BJ (cell line): ENCODE data around the gene AP2B1. TPM values are rescaled to one million over a fixed set of nuclear protein-coding genes. Genes with fewer than 3 reads are reported as not detected.
"Not testable (repeated sequence)": the region's sequence is repeated elsewhere in the genome, so short reads cannot be mapped to it uniquely, and the experiment has no call there.

ENCODE experiments used
- CTCF ChIA-PET: fragments of 350-600 bp; formaldehyde crosslinking; extraction: SDS; loops from one replicate; lab custom pipeline; 2021; ENCODE audit warnings: antibody characterized with exemption, inconsistent platforms; lab: Yijun Ruan, JAX
- POLR2A ChIA-PET: fragments of 300-600 bp; sonication (Branson Sonifier 250); formaldehyde crosslinking; extraction: SDS; loops from one replicate; lab custom pipeline; 2021; ENCODE audit warnings: antibody characterized with exemption; lab: Charles Lee
- DNase-seq: peaks from one replicate; pipeline ENCODE4 v3.0.0-alpha.2; 2011; ENCODE audit warnings: low read depth
- H3K27me3 ChIP-seq: 2 replicates; pipeline ENCODE4 v1.6.0; 2011; ENCODE audit warnings: low read length; ENCODE audit not compliant: control insufficient read depth, insufficient read depth
- H3K36me3 ChIP-seq: 2 replicates; pipeline ENCODE4 v1.5.1; 2011; ENCODE audit warnings: low read length; ENCODE audit not compliant: control insufficient read depth, insufficient read depth
- H3K4me3 ChIP-seq: 2 replicates; pipeline ENCODE4 v1.5.1; 2011; ENCODE audit warnings: low read depth, mild to moderate bottlenecking, control low read depth, low read length
- polyA plus RNA-seq: library from polyadenylated mRNA; depleted of rRNA; stranded (reverse); fragments of >200 nt; gene quantifications from 2 replicates; pipeline ENCODE4 v1.2.3, GENCODE V29; 2011
- TF ChIP-seq, protein P1 (sequence below): IDR thresholded peaks from 2 replicates; pipeline ENCODE4 v1.5.1; 2011; ENCODE audit warnings: low read depth, mild to moderate bottlenecking, control low read depth, inconsistent platforms, low read length, moderate library complexity; ENCODE audit not compliant: insufficient read depth

Gene AP2B1
- polyA plus RNA-seq, 1 experiment = 122 TPM

DNA sequence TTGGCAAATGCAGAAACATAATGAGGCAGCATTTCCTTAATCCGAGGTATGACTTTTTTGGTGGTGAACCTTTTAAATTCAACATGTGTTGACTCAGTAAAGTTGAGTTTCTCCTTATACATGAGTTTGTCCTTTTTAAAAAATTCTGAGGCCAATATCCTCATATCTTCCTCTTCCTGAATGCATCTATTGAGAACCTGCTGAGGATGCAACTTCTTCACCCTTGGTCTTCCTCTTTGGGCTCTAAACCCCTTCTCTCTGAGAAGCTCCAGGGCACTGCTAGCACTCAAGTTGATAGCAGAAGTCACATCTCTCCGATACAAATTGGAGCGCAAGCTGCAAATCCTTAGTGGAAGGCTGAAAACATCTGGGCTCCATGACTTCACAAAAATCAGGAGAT lies 29.8 kb upstream of the AP2B1 start:
- POLR2A ChIA-PET = no interaction called here
- Histone ChIP-seq H3K4me3 (no peak overlapping the region), H3K27me3 (peaks cover 5% of the 10 kb centered on the region; the same call in 1 of the 2 replicates), H3K36me3 (no peaks in the 10 kb centered on the region)
- TF ChIP-seq, protein P1, sequence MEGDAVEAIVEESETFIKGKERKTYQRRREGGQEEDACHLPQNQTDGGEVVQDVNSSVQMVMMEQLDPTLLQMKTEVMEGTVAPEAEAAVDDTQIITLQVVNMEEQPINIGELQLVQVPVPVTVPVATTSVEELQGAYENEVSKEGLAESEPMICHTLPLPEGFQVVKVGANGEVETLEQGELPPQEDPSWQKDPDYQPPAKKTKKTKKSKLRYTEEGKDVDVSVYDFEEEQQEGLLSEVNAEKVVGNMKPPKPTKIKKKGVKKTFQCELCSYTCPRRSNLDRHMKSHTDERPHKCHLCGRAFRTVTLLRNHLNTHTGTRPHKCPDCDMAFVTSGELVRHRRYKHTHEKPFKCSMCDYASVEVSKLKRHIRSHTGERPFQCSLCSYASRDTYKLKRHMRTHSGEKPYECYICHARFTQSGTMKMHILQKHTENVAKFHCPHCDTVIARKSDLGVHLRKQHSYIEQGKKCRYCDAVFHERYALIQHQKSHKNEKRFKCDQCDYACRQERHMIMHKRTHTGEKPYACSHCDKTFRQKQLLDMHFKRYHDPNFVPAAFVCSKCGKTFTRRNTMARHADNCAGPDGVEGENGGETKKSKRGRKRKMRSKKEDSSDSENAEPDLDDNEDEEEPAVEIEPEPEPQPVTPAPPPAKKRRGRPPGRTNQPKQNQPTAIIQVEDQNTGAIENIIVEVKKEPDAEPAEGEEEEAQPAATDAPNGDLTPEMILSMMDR = no peak
- CTCF ChIA-PET = no interaction called here
- DNase-seq = no peak

DNA sequence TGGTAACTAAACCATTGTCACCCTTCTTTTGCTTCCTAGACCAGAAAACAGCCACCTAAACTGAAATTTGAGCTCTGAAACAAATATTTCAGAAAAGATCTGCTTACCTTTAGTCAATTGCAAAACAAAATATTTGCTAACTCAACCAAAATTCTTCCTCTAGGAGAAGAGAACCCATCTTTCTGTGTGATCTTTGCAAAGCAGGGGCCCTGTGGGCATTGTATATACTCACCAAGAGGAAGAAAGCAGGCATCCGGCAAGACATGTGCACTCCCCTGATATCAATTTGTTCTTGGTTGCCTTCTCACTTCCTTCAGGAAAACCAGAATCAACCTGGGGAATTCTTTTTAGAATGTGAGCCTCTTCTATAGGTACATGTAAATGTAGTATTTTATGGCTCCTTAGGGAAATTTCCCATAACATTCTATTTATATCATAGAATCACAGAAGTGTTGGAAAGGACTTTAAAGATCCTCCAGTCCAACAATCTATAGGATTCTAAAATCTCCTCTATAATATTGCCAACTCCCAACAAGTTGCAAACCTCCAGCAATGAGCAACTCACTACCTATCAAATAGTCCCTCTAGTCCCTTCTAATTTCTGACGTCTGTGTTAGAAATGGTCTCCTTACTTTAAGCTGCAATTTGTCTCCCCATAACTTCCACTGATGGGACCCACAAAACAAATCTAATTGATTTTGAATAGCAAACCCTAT lies 27.5 kb upstream of the AP2B1 start:
- no peak overlapping the region for H3K4me3 ChIP-seq
- DNase-seq = no peak
- CTCF ChIA-PET = interaction anchor here (1.1 to 1.5 kb wide), 2 partner anchors 25 to 389 kb away, joined by 3 to 4 read pairs; no protein-coding TSS in a partner anchor
- POLR2A ChIA-PET = no interaction called here
- no peaks in the 10 kb centered on the region for H3K36me3 ChIP-seq
- TF ChIP-seq, protein P1 = no peak
- 0 out of 2 replicates have a peak, but pooled peaks cover 1% of the 10 kb centered on the region for H3K27me3 ChIP-seq

DNA sequence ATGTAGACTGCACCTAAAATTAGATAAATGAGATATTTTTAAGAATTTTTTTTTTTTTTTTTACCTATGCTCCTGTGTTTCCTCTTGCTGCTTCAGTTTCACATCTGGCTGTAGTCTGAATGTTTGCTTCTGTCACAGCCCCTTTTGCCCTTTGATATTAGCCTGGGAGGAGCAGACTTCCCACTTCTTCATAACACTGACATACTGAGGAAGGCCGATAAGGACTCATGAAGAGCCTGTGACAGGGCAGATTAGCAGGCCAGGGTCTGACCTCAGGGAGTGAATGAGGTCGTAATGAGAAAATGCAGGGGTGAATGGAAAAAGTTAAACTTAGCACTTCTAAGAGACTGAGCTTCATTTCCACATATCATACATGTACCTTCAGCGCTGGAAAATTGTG lies 26.4 kb upstream of the AP2B1 start, which contains the start of gene SLFN14:
Gene SLFN14 (minus strand): TSS at position 117 of the 400 bp plus-strand sequence. CDS start 2,757 bp downstream, outside the sequence.
- POLR2A ChIA-PET = no interaction called here
- CTCF ChIA-PET = interaction anchor here (0.6 to 1.5 kb wide), 2 partner anchors 26 to 52 kb away, joined by 3 read pairs; no protein-coding TSS in a partner anchor

DNA sequence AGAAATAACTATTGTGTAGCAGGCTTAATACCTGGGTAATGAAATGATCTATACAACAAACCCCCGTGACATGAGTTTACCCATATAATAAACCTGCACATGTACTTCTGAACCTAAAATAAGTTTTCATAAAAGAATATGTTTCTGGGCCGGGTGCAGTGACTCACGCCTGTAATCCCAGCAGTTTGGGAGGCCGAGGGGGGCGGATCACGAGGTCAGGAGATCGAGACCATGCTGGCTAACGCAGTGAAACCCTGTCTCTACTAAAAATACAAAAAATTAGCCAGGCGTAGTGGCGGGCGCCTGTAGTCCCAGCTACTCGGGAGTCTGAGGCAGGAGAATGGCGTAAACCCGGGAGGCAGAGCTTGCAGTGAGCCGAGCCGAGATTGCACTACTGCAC lies 23.9 kb upstream of the AP2B1 start:
- H3K36me3 ChIP-seq, DNase-seq, H3K27me3 ChIP-seq, POLR2A ChIA-PET, H3K4me3 ChIP-seq: not testable (repeated sequence)
- CTCF ChIA-PET = interaction anchor here (1.1 kb wide), 1 partner anchor 9 kb away, joined by 3 read pairs; no protein-coding TSS in a partner anchor

More for the DNA sequence above, 26.4 kb upstream of the AP2B1 start, which contains the start of gene SLFN14:
- Histone ChIP-seq H3K4me3 (no peak within 1 kb of the TSS), H3K27me3 (0 out of 2 replicates have a peak, but pooled peaks cover 1% of the 10 kb centered on the region), H3K36me3 (no peaks in the 10 kb centered on the region)
- TF ChIP-seq, protein P1 = no peak
- DNase-seq = no peak

DNA sequence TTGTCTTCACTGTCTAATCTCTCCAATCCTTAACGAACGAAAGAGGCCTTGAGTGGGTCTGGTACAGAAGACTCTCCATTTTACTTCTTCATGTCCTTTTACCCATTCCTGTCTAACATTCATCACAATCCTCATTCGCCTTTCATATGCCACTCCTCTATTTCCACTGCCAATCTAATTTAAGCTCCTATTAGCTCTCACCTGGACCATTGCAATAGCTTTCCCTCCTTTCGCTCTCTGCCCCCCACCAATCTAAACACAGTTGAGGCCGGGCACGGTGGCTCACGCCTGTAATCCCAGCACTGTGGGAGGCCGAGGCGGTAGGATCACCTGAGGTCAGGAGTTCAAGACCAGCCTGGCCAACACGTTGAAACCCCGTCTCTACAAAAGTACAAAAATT lies 20.2 kb upstream of the AP2B1 start:
- CTCF ChIA-PET = no interaction called here
- no peak for DNase-seq
- POLR2A ChIA-PET = no interaction called here
- Histone ChIP-seq H3K4me3 (peak overlapping the region; percentile 55; the same call in 1 of the 2 replicates), H3K27me3 (peaks cover 1% of the 10 kb centered on the region; the same call in 1 of the 2 replicates), H3K36me3 (no peaks in the 10 kb centered on the region)
- TF ChIP-seq, protein P1 = no peak
